HG02798 (cell line): ENCODE measurements around the gene ERBIN.

Experiments
- ATAC-seq: cut with Tn5 transposase; IDR thresholded peaks from one replicate; pipeline ENCODE4 v1.9.1; 2021; ENCODE audit warnings: mild to moderate bottlenecking; ENCODE audit not compliant: unreplicated experiment, poor library complexity

The ERBIN gene

DNA sequence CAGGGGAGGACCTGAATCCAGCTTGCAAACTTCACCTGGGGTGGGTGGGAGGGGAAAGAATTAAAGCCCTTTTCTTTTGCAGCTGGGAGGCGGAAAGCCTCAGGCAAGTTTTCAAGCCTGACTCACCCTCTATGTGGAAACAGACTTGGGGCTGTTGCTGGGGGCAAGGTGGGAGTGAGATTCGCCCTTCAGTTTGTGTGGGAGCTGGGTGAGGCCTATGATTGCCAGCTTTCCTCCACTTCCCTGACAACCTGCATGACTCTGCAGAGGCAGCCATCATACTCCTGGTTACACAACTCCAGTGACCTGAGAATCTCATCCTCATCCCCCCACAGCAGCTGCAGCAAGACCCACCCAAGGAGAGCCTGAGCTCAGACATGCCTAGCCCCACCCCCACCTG is 174.5 kb downstream of the ERBIN start:
- no peak for ATAC-seq

DNA sequence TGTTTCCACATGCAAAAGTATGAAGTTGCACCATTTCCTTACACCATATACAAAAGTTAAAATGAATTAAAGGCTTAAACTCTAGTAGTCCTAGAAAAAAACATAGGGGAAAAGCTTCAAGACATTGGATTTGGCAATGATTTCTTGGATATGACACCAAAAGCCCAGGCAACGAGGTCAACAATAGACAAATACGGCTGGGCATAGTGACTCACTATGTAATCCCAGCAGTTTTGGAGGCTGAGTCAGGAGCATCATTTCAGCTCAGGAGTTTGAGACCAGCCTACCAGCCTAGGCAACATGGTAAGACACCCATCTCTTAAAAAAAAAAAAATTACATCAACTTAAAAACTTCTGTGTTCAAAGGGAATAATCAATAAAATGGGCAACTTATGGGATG is 186.8 kb downstream of the ERBIN start:
- no peak for ATAC-seq

DNA sequence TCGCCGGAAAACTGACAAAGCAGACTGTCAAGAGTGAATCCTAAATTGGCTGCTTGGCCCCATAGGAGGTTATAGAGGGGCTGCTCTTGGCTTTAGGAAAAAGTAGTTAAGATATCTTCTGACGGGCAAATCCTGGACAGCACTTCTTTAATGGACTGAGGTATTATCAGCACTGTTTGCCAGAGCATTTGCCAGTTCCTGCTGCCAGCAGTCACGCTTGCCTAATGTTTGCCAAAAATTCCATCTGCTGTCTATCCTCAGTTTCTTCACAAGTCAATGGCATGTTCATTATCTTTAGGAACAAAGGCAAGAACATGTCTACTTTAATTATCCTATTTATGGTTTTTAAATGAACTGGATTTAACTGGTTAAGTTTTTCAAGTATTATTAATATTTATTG is 191.9 kb downstream of the ERBIN start:
- ATAC-seq, result no peak

DNA sequence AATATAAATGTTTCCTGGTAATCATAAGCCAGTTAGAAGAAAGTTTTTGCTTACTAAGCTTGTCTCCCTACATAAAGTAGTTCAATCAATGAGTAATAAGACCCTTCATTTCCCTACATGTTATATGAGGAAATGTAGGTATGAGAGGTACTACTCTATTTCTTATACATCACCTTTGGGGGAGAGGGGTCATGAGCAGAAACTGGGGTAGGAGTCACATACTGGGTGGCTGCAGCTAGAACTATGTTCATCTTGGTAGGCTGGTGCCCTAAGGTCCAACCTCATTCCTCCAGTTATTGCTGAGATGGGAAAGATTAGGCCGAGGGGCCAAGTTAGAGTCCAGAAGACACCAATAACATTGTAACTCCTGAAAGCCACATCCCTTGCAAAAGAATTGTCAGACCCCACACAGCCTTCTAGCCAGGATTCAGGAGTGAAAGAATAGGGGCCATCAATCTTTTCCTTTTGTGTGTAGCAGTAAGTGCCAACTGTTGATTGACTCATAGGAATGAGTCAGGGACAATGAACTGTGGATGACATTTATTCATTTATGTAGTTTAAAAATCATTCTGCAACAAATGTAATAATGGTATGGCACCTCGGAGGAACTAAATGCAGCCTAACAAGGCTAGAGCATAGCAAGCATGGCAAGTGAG is 196.1 kb downstream of the ERBIN start:
- no peak for ATAC-seq

DNA sequence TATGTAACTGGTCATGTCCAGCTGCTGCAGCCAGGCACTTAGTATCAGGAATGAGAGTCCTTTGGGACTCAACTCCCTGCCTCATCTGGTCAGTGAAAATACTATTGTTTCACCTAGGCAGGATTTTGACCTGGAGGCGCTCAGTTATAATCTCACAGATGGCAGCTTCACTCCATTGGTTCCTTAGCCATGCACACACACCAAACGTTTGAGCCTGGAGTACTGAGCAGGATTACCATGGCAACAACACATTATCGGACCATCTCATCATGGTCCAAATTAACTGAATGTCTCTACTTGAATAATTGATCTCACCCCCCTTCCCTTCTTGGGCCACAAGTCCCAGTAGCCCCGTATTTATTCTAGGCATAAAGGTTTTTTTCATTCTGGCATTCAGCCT is 202.8 kb downstream of the ERBIN start:
- ATAC-seq, result no peak

DNA sequence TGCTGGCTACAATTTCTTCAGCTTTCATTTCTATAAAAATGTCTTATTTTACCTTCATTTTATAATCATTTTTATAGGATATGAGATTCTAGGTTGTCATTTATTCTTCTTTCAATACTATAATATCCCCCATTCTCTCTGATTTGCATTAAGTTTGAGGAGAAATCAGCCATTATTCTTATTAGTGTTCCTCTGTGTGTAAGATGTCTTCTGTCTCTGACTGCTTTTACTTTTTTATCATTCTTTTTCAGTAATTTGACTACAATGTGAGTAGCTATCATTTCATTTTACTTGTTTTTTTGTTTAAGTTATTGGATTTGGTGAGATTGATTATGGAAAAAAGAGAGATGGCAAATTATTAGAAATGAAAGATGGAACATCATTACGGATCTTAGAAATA is 204.1 kb downstream of the ERBIN start:
- no peak for ATAC-seq
